ENCODE results near the gene PHF13.

PHF13 gene

GRCh38 chr1:6666696-6667095 is 53.2 kb downstream of the PHF13 start:
- DNase-seq (ENCODE audit: low spot score) = no peak

GRCh38 chr1:6667139-6667538 is 53.6 kb downstream of the PHF13 start:
- no peak for DNase-seq (ENCODE audit: low spot score)

GRCh38 chr1:6668503-6668902 is 55.0 kb downstream of the PHF13 start:
- no peak for DNase-seq (ENCODE audit: low spot score)

GRCh38 chr1:6672558-6672957 is 59.0 kb downstream of the PHF13 start:
- DNase-seq (ENCODE audit: low spot score) = no peak

All from left forelimb (tissue), 1 donor.